ENCODE data around the gene PEDS1. TPM values are rescaled to one million over a fixed set of nuclear protein-coding genes. Genes with fewer than 3 reads are reported as not detected.

The PEDS1 gene
- total and polyA plus RNA-seq, 2 of the 13 experiments (the other 11 are each of a cell fraction or from before 2014, with no cell fraction given), result 30.5 to 93.9 TPM

- peak; percentile 30 for TF ChIP-seq ZNF788 (CRISPR knock-in tag; IDR thresholded peaks at IDR 0.05; ENCODE audit: borderline replicate concordance)
- no peak for TF ChIP-seq ZNF503 (CRISPR knock-in tag; IDR thresholded peaks at IDR 0.05)
- no peak for TF ChIP-seq ZNF597 (CRISPR knock-in tag; IDR thresholded peaks at IDR 0.05)
- 0 out of 2 replicates have a peak, but pooled peaks have one; percentile 72 for TF ChIP-seq ZHX1 (CRISPR knock-in tag; IDR thresholded peaks at IDR 0.05; ENCODE audit: low read depth)
- TF ChIP-seq PATZ1 (CRISPR knock-in tag; IDR thresholded peaks at IDR 0.05), result peak; percentile 46; the same call in 1 of the 2 replicates
- TF ChIP-seq ZNF292 (CRISPR knock-in tag; IDR thresholded peaks at IDR 0.05; ENCODE audit: borderline replicate concordance, low read depth), result peak; percentile 77
- peak; percentile 42; the same call in 1 of the 2 replicates for TF ChIP-seq ZNF263 (CRISPR knock-in tag; IDR thresholded peaks at IDR 0.05)
- peak; percentile 90 for TF ChIP-seq FOXC1 (CRISPR knock-in tag; IDR thresholded peaks at IDR 0.05; ENCODE audit: borderline replicate concordance)
- peak; percentile 90 for TF ChIP-seq PHF5A (CRISPR knock-in tag; IDR thresholded peaks at IDR 0.05; ENCODE audit: low read depth, unreplicated experiment)
- peak; percentile 73 for TF ChIP-seq ZFP36 (IDR thresholded peaks at IDR 0.05; ENCODE audit: borderline replicate concordance, low read depth, low read length, partially characterized antibody)
- no peak for TF ChIP-seq SOX6 (IDR thresholded peaks at IDR 0.05)
- TF ChIP-seq SOX6 (CRISPR knock-in tag; IDR thresholded peaks at IDR 0.05), result peak; percentile 72
- no peak for TF ChIP-seq MATR3 (CRISPR knock-in tag; IDR thresholded peaks at IDR 0.05)
- 0 out of 2 replicates have a peak, but pooled peaks have one; percentile 37 for TF ChIP-seq KAT8 (CRISPR knock-in tag; IDR thresholded peaks at IDR 0.05)
Measured at GRCh38 chr20:50120935-50121693, 32.4 kb downstream of the PEDS1 start (continued).

All from HepG2 (cell line).